ENCODE measurements around the gene LIN9.

Gene LIN9

DNA sequence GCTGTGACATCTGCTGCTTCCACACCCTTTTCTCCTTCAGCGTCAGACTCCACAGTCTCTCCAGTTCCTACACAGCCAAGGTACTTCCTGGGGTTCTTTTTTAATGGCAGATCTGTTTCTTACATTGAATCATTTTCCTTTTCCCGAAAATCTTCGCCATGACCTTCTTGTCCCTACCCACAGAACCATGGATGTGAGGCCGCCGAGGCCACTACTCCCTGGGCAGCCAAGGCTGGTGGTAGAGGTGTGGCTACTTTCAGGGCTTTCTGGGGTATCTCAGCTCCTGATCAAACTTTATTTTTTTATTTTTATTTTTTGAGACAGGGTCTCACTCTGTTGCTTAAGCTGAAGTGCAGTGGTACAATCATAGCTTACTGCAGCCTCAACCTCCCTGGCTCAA, 9.5 kb upstream of the LIN9 start:
- DNase-seq (ENCODE audit: low spot score): no peak

DNA sequence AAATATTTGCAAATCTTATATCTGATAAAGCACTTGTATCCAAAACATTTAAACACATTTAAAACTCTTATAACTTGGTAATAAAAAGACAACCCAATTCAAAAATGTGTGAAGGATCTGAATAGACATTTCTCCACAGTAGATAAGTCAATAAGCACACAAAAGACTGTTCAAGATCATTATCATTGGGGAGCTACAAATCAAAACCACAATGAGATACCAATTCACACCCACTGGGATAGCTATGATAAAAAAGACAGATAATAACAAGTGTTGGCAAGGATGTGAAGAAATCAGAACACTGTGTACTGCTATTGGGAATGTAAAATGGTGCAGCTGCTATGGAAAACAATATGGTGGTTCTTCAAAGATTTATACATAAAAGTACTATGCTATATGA, 5.1 kb upstream of the LIN9 start:
- no peak for DNase-seq (ENCODE audit: low spot score)

DNA sequence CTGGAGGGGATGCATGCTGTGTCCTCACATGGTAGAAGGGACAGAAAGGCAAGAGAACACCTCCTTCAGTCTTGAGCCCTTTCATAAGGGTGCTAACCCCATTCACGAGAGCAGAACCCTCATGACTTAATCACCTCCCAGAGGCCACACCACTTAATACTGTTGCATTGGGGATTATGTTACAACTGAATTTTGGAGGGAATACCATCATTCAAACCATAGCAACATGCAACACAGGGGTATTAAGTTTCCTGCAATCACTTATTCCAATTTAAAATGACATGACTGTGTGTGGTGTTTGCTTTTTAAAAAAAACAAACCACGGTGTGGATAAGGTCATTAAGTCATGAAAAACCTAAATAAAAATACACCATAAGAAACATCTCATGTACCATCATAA, 3.1 kb upstream of the LIN9 start:
- DNase-seq (ENCODE audit: low spot score): no peak

DNA sequence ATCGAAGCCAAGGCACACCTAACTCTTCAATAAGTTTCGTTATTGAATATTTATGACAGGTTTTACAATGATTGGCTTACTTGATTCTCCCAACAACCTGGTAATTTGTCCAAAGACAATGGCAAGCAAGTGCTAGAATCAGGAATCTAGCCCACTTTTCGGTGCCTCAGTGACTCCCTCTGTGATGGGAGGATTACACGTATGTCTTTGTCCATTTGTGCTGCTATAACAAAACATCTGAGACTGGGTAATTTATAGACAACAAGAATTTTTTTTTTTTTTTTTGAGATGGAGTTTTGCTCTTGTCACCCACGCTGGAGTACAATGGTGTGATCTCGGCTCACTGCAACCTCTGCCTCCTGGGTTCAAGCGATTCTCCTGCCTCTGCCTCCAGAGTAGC, 2.4 kb upstream of the LIN9 start:
- DNase-seq (ENCODE audit: low spot score): no peak

DNA sequence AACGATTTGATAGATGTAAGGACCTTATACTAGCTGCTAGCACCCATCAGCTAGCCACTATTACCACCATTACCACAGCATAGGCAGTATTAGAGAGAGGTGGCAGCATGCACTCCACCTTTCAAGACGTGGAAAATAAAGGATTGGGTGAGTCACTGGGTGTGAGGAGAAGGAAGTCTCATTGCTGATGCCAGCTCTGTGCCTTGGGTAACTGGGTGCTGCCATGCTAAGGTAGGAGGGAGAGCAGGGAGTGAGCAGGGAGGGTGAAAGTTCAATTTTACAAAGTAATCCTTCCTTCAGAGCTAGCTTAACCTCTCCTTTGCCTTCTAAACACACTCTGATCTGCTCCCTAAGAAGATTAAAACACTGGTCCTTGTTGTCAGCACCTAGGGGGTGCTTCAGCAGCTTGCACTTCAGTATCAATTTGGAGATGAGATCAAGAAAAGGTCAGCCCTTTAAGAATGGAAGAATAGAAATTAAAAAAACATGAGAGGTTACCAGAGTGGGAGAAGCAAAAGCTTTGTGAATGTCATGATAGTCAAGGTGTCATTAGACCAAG, 1.8 kb upstream of the LIN9 start:
- no peak for DNase-seq (ENCODE audit: low spot score)

DNA sequence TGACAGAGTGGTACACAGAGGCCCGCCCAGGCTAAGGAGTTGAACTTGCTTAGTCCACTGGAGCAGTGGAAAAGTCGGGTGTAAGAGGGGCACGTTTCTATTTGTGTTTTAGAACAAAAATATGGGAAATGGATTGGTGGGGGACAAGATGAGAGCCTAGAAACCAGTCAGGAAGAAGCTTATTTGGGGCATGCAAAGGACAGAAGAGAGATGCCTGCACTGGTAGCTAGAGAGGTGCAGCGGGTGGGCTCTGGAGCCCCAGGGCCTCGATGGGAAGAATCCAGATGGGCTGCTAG, 1.2 kb upstream of the LIN9 start:
- DNase-seq (ENCODE audit: low spot score): no peak

DNA sequence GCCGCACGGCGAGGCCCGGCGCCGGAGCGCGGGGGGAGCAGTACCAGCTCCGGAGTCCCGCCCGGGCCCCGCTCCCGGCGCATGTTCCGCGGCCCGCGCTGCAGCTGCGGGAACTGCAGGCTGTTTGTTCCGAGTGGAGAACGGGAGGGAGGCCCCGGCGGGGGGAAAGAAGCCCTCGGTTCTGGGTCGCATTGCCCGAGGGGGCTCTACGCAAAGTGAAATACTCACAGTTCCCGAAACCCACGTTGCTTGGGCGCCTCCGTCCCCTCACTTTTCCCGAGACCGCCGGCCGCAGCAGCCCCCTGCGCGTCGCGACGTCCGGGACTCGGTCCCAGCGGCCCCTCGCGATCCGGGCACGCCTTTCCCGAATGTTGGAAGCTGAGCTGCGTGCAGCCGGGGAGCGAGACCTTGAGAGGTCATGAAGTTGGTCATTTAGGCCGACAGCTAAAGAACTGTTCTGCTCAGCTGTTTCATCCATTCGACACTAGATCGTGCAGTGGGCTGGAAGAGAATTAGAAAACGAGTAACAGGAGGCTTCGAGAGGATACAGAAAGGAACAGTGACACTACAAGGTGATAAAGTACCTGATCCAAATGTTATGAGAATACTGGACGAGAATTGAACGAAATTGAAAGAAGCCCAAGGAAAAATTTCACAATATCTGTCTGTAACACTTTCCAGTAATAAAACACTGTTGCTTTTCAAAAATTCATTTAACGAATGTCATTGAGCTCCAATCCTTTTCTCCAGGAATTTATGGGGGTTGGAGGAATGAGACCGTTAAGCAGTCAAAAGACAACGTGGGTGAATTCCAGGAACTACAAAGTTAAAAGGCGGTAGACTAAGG, 657 bp upstream of the LIN9 start:
- DNase-seq (ENCODE audit: low spot score): peak; percentile 53

DNA sequence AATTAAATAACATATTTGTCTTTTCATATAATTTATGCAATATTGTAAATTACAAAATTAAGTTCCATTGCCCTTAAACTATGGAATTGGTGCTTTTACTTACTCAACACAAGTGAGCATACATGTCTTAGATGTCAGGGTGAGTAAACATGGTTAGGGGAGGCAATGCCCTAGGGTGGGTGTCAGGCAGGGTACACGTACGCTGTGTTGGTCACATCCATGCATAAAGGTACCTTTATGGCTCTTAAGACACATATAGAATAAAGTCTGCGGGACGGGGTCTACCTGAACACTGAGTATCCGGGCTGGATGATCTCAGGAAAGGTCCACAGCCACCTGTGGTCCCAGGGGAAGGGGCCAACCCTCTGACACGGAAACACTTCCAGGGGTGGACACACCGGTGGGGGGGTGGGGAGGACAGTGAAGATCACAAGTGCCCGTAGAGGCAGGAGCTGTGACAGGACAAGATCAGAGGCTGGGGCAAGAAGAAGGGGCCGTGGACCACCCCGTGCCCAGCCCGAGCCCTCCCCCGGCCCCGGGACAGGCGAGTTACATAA, 720 bp downstream of the LIN9 start:
- DNase-seq (ENCODE audit: low spot score): no peak

DNA sequence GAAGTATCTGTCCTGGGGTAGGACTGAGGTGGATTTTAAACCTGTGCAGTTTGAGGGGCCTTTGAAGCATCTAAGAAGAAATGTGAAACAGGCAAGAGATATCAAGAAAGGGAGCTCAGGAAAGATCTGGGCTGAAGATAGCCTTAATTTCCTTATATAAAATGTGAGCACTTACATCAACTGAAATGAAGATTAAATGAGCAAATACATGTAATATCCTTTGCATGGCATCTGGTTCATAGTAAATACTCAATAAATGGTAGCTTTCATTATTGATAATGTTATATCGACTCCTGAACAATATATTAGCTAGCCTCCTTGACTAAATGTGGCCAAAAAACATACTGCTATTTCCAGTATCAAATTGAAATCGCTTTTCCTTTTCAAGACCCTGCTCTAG, 2.5 kb downstream of the LIN9 start:
- no peak for DNase-seq (ENCODE audit: low spot score)

DNA sequence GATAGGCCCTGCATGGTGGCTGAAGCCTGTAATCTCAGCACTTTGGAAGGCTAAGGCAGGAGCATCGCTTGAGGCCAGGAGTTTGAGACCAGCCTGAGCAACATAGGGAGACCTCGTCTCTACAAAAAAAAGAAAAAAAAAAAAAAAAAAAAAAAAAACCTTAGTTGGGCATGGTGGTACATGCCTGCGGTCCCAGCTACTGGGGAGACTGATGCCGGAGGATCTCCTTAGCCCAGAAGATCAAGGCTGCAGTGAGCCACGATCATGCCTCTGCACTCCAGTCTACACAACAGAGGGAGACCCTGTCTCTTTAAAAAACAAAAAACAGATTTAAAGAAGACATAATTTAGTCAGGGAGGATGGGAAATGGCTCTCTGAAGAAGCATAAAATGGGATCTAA, 3.8 kb downstream of the LIN9 start:
- no peak for DNase-seq (ENCODE audit: low spot score)

DNA sequence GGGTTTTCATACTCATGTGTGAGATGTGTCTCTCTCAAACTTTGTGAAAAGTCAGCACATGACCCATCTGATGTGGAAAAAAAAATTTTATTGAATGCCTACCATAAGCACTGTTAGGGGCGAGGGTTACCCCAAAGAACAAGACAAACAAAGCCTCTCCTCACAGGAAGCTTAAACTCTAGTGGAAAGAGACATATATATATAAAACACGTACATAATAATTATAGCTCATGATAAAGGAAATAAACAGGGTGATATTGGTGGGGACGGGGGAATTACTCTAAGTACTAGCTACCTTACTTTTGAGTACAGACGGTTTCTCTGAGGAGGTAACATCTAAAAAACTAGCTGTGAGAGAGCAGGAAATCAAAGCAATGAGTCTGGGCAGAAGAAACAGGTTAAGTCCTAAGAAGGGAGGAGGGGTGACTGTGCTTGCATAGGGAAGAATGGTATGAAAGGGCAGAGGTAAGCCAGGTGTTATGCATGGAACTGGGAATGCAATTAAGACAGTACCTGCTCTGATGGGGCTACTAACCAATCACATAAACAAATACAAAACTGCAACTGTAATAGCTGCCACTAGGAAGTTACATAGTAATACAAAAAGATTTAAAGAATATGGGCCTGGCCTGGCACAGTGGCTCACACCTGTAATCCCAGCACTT, 4.5 kb downstream of the LIN9 start:
- no peak for DNase-seq (ENCODE audit: low spot score)

DNA sequence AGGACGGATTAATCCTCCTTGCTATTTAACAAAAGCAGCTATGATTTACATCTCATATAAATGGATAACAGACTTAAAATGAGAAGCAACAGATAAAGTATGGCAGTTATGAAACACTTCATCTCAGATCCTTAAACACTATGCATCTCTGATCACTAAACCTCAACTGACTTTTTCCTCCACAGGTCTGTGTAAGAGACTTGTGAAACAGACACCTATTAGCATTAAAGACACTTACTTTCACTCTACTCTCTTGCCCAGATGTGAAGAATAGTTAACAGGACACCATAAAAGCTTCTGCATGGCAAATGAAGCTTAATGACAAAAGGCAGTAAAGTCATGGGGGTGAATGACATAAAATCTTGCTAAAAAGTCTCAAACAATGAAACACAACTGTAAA, 6.2 kb downstream of the LIN9 start:
- no peak for DNase-seq (ENCODE audit: low spot score)

DNA sequence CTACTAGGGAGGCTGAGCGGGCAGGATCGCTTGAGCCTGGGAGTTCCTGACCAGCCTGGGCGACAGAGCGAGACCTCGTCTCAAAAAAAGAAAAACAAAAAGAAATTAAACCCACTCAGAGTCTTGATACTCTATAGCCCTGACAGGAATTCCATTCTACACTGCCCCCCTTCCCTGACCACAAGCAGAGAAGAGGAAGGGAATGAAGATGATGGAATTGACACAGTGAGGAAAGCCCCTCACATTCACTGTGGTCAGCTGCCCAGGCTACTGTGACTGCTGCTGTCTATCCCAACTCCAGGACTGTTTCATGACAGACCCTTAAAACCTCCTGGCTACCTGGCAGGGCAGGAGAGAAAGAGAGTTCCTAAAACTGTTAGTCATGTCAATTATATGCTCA, 12.1 kb downstream of the LIN9 start:
- no peak for DNase-seq (ENCODE audit: low spot score)

DNA sequence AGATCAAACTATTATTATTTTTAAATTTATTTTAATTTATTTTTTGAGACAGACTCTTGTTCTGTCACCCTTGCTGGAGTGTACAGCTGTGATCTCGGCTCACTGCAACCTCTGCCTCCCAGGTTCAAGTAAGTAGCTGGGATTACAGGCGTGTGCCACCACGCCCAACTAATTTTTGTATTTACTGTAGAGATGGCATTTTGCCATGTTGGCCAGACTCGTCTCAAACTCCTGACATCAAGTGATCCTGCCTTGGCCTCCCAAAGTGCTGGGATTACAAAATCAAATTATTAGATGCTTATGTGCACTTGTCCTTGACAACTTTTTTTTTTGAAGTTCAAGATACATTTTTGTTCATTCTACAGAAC, 15.4 kb downstream of the LIN9 start:
- DNase-seq (ENCODE audit: low spot score): no peak

DNA sequence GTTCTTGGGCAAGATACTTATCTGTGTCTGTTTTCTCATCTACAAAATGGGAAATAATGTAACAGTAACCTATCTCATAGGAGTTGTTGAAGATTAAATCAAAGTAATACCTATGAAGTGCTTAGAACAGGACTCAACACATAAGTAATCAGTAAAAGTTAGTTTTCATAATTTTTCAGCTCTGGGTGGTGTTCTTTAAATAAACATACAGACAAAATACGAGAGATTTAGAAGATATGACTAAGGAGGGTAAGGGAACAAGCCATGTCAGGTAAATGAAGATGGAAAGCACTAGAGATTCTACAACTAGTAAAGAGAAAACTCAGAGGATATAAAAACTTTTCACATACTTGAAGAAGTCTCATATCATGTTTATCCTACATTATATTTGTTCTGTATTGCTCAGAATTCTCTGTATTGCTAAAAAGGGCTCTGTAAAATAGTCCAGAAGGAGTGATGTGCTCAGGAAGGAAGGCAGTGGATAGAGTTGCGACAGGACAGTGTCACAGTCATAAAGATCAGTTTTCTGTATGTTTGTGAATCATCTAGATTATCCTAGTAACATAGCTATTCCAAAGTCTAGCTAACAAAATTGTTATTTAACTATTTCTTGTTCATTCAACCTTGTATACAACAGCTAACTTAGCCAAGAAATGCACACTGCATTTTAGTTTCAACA, 16.0 kb downstream of the LIN9 start:
- no peak for DNase-seq (ENCODE audit: low spot score)

DNA sequence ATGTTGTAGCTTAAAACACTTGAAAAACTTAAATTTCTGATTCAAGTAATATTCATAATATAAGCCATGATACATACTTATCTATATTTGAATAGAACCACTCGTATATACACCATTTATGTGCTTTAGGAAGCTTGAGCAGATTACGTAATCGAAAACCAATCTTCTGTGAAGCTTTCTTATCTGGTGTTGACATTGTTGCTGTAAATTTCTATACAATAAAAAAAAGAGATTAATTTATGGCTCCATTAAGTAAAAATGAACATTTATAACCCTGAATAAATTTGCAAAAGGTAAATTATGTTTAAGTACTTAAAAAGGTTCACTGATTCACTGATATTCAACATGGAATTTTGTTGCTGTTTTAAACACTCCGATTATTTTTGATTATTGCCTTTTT, 21.4 kb downstream of the LIN9 start:
- DNase-seq (ENCODE audit: low spot score): no peak

DNA sequence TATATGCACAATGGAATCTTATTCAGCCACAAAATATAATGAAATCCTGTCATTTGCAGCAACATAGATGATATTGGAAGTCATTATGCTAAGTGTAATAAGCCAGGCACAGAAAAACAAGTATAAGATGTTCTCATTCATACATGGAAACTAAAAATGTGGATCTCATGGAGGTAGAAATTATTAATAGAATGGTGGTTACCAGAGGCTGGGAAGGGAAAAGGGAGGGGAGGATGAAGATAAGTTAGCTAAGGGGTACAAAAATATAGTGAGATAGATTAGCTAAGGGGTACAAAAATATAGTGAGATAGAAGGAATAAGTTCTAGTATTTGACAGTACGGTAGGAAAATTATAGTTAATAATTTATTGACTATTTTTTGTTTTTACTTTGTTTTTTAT, 27.9 kb downstream of the LIN9 start:
- DNase-seq (ENCODE audit: low spot score): no peak

DNA sequence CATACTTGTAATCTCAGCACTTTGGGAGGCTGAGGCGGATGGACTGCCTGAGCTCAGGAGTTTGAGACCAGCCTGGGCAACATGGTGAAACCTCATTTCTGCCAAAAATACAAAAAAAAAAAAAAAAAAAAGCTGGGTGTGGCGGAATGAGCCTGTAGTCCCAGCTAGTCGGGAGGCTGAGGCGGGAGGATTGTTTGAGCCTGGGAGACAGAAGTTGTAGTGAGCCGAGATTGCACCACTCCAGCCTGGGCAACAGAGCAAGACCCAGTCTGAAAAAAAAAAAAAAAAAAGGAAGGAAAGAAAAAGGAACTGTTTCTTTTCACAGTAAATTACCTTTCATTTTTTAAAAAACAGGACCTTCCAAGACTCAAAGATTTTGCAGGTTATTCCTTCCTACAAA, 29.5 kb downstream of the LIN9 start:
- DNase-seq (ENCODE audit: low spot score): no peak

DNA sequence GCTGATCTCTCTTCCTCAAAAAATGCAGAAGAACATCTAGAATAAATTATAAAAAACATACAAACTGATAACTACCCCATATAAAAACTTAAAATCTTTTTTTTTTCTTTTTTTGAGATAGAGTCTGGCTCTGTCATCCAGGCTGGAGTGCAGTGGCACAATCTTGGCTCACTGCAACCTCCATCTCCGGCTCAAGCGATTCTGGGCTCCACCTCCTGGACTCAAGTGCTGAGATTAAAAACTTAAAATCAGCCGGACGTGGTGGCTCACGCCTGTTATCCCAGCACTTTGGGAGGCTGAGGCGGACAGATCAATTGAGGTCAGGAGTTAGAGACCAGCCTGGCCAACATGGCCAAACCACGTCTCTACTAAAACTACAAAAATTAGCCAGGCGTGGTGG, 31.1 kb downstream of the LIN9 start:
- DNase-seq (ENCODE audit: low spot score): no peak

DNA sequence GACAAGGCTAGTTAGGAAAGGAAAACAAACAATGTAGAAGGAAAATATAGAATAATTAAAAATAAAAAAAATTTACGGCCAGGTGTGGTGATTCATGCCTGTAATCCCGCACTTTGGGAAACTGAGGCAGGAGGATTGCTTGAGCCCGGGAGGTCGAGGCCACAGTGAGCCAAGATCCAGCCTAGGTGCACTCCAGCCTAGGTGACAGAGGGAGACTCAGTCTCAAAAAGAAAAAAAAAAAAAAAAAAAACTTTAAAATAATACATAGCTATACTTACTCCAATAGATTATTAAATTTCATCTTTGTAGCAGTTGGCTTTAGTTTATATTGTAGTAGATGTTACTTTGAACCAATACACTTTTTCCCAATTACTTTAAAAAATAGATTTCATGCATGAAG, 32.0 kb downstream of the LIN9 start:
- no peak for DNase-seq (ENCODE audit: low spot score)

DNA sequence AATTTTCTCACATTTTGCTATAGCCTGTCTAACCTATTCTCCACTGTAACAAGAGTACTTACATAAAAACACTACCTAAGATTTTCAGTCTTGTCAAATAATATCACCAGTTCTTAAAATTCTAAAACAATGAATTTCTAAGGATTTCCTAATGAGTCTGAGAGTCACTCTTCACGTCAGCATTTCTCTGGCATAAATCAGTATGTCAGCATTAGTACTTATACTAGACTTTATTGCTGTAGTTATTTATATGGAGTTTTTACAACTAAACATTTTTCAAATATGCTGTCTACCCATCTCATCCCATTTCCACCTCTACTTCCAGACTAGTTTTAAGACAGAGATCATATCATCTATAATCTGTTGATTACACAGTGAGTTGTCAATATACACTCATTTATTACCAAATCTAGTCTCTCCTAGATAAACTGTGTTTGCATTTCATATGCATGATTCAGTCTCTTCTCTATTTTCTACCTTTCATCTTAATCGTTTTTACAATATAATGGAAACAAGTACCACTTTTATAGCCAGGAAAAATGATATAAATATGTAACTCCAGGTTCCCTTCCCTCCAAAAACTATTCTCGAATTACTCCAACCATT, 32.8 kb downstream of the LIN9 start:
- no peak for DNase-seq (ENCODE audit: low spot score)

DNA sequence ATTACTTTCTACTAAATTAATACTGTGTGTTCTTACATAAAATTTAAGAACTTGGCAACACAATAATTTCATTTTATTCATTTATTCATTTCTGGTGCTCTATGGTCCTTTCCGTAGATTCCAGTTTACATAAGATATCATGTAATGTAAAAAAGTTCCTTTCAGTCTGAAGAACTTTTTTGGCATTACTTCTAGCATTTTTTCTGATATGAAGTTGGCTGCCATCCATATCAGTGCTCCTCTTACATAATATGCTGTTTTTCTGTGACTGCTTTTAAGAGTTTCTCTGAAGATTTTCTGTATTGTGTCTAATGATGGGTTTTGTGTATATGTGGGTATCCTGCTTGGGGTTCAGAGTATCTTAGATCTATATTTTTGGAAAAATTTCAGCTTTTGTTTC, 34.8 kb downstream of the LIN9 start:
- DNase-seq (ENCODE audit: low spot score): no peak
